ENCODE measurements around the gene NAPG.

NAPG gene

DNA sequence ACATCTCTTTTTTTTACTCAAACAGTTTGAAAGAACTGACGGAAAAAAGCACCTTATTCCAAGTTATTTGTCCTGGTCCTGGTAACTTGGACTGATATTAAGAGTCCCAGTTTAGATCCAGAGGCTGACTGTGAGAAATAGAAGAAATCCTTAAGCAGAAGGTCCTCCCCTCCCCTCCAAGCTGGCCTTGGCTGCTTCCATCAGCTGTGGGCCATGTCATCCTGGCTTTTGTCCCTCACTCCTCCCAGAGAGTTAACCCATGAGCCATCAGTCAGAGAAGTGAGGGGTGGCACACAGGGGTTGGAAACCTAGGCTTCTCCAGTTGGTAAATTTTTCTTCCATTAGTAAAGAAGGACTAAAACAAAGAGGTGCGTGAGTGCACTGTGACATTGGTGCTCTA, 9.7 kb upstream of the NAPG start:
- H3K36me3 ChIP-seq (ENCODE audit: insufficient read depth, low read length): no peaks in the 10 kb centered on the region
- no peak overlapping the region for H3K9ac ChIP-seq (ENCODE audit: low read depth, low read length)
- DNase-seq (no peak), ATAC-seq (ENCODE audit: insufficient read depth, low read depth) (no peak)
- H4K20me1 ChIP-seq (ENCODE audit: insufficient read depth, low read length): no peaks in the 10 kb centered on the region
- no peak overlapping the region for H3K27ac ChIP-seq (ENCODE audit: low read length)
- no peak overlapping the region for H3K4me2 ChIP-seq (ENCODE audit: insufficient read depth, low read length)
- H3K9me3 ChIP-seq (ENCODE audit: insufficient read depth, low read length, severe bottlenecking): peaks cover 2% of the 10 kb centered on the region
- H3K4me3 ChIP-seq (ENCODE audit: low read depth in 1 of 2, low read length in 2 of 2): no peak overlapping the region
- H3K4me1 ChIP-seq (ENCODE audit: insufficient read depth, low read length): peaks cover 36% of the 10 kb centered on the region
- TF ChIP-seq EZH2 (IDR thresholded peaks at IDR 0.05; ENCODE audit: borderline replicate concordance, low read depth, low read length, severe bottlenecking): no peak
- TF ChIP-seq, protein P1, sequence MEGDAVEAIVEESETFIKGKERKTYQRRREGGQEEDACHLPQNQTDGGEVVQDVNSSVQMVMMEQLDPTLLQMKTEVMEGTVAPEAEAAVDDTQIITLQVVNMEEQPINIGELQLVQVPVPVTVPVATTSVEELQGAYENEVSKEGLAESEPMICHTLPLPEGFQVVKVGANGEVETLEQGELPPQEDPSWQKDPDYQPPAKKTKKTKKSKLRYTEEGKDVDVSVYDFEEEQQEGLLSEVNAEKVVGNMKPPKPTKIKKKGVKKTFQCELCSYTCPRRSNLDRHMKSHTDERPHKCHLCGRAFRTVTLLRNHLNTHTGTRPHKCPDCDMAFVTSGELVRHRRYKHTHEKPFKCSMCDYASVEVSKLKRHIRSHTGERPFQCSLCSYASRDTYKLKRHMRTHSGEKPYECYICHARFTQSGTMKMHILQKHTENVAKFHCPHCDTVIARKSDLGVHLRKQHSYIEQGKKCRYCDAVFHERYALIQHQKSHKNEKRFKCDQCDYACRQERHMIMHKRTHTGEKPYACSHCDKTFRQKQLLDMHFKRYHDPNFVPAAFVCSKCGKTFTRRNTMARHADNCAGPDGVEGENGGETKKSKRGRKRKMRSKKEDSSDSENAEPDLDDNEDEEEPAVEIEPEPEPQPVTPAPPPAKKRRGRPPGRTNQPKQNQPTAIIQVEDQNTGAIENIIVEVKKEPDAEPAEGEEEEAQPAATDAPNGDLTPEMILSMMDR (IDR thresholded peaks at IDR 0.05; ENCODE audit: borderline replicate concordance, extremely low read depth, low read length, poor library complexity, severe bottlenecking): no peak
- H3K79me2 ChIP-seq (ENCODE audit: insufficient read depth, low read length): no peaks in the 10 kb centered on the region
- H3K27me3 ChIP-seq (ENCODE audit: insufficient read depth, low read length, poor library complexity): no peaks in the 10 kb centered on the region
- no peak overlapping the region for H2AFZ ChIP-seq (ENCODE audit: low read depth, low read length)

GRCh38 chr18:10518595-10519255, 7.1 kb upstream of the NAPG start:
- H3K36me3 ChIP-seq (ENCODE audit: insufficient read depth, low read length): no peaks in the 10 kb centered on the region
- H3K9me3 ChIP-seq (ENCODE audit: insufficient read depth, low read length, severe bottlenecking): peaks cover 2% of the 10 kb centered on the region
- peak overlapping the region; percentile 76 for H3K27ac ChIP-seq (ENCODE audit: low read length)
- H3K79me2 ChIP-seq (ENCODE audit: insufficient read depth, low read length): no peaks in the 10 kb centered on the region
- TF ChIP-seq, protein P1 (IDR thresholded peaks at IDR 0.05; ENCODE audit: borderline replicate concordance, extremely low read depth, low read length, poor library complexity, severe bottlenecking): peak; percentile 4
- TF ChIP-seq EZH2 (IDR thresholded peaks at IDR 0.05; ENCODE audit: borderline replicate concordance, low read depth, low read length, severe bottlenecking): no peak
- H2AFZ ChIP-seq (ENCODE audit: low read depth, low read length): no peak overlapping the region; the same call in 1 of the 2 replicates
- peaks cover 36% of the 10 kb centered on the region for H3K4me1 ChIP-seq (ENCODE audit: insufficient read depth, low read length)
- DNase-seq: no peak
- H3K4me3 ChIP-seq (ENCODE audit: low read depth in 1 of 2, low read length in 2 of 2): no peak overlapping the region
- H3K9ac ChIP-seq (ENCODE audit: low read depth, low read length): no peak overlapping the region
- ATAC-seq (ENCODE audit: insufficient read depth, low read depth): no peak
- no peaks in the 10 kb centered on the region for H3K27me3 ChIP-seq (ENCODE audit: insufficient read depth, low read length, poor library complexity)
- H4K20me1 ChIP-seq (ENCODE audit: insufficient read depth, low read length): no peaks in the 10 kb centered on the region
- H3K4me2 ChIP-seq (ENCODE audit: insufficient read depth, low read length): no peak overlapping the region

DNA sequence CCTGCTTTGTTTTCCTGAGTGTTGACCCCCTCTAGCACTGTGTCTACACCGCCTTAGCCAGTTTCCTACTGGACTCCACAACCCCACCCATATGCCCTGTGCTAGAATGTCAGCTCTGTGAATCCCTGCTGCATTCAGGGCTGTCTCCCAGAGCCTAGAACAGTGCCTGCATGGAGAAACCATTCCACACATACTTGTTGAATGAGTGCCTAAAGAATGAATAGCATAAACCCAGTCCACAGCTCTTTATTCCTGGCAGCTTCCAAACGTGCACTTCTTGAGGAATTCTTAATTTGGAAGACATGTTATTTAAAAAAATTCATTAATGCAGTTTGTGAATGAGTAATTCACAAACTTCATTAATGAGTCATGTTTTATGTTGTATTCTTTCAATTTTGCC, 6.5 kb upstream of the NAPG start:
- Histone ChIP-seq H3K36me3 (ENCODE audit: insufficient read depth, low read length) (no peaks in the 10 kb centered on the region), H3K4me3 (ENCODE audit: low read depth in 1 of 2, low read length in 2 of 2) (no peak overlapping the region), H3K27me3 (ENCODE audit: insufficient read depth, low read length, poor library complexity) (no peaks in the 10 kb centered on the region), H3K9ac (ENCODE audit: low read depth, low read length) (peak overlapping the region; percentile 25), H4K20me1 (ENCODE audit: insufficient read depth, low read length) (no peaks in the 10 kb centered on the region), H3K79me2 (ENCODE audit: insufficient read depth, low read length) (no peaks in the 10 kb centered on the region), H2AFZ (ENCODE audit: low read depth, low read length) (peak overlapping the region; percentile 59), H3K4me1 (ENCODE audit: insufficient read depth, low read length) (peaks cover 36% of the 10 kb centered on the region), H3K27ac (ENCODE audit: low read length) (peak overlapping the region; percentile 76), H3K9me3 (ENCODE audit: insufficient read depth, low read length, severe bottlenecking) (peaks cover 2% of the 10 kb centered on the region), H3K4me2 (ENCODE audit: insufficient read depth, low read length) (peak overlapping the region; percentile 58)
- TF ChIP-seq, protein P1 (IDR thresholded peaks at IDR 0.05; ENCODE audit: borderline replicate concordance, extremely low read depth, low read length, poor library complexity, severe bottlenecking): no peak
- TF ChIP-seq EZH2 (IDR thresholded peaks at IDR 0.05; ENCODE audit: borderline replicate concordance, low read depth, low read length, severe bottlenecking): no peak
- ATAC-seq (ENCODE audit: insufficient read depth, low read depth): no peak
- no peak for DNase-seq

Data from DND-41 (cell line).